Heart right ventricle (tissue), 16 donors: Measurements from ENCODE around the gene METTL6. TPM values are rescaled to one million over a fixed set of nuclear protein-coding genes. Genes with fewer than 3 reads are reported as not detected.
"Not testable (repeated sequence)": the region's sequence is repeated elsewhere in the genome, so short reads cannot be mapped to it uniquely, and the experiment has no call there.

ENCODE experiments used
- ATAC-seq, 8 donors: fragments of 200-7000 bp; cut with Tn5 transposase; one replicate each; pipeline ENCODE4 v1.9.1; 2020; ENCODE audit warnings: mild to moderate bottlenecking in 8 of 8, moderate library complexity in 8 of 8, moderate number of reproducible peaks in 1 of 8
- DNase-seq, 2 donors: peaks; one replicate each; pipeline ENCODE4 v3.0.0-alpha.2; 2020
- H3K27ac ChIP-seq, 10 donors: fragments of 200-600 bp; sonication (generic) in 2 of 10; one replicate each; pipeline versions ENCODE4 v1.5.0 to v1.8.0; 2020 to 2022; ENCODE audit warnings: mild to moderate bottlenecking in 3 of 10
- H3K27me3 ChIP-seq, 7 donors: fragments of 200-600 bp; one replicate each; pipeline ENCODE4 v1.8.0; 2021 to 2022; ENCODE audit warnings: mild to moderate bottlenecking in 2 of 7
- H3K36me3 ChIP-seq, 9 donors: fragments of 200-600 bp; sonication (generic) in 1 of 9; one replicate each; pipeline versions ENCODE4 v1.5.0 to v1.8.0; 2020 to 2022; ENCODE audit warnings: mild to moderate bottlenecking in 2 of 9
- H3K4me1 ChIP-seq, 9 donors: fragments of 200-600 bp; sonication (generic) in 1 of 9; one replicate each; pipeline versions ENCODE4 v1.5.0 to v1.8.0; 2020 to 2022; ENCODE audit warnings: mild to moderate bottlenecking in 4 of 9
- H3K4me3 ChIP-seq, 10 donors: fragments of 200-600 bp; sonication (generic) in 2 of 10; one replicate each; pipeline versions ENCODE4 v1.5.0 to v1.8.0; 2020 to 2022; ENCODE audit warnings: mild to moderate bottlenecking in 7 of 10, moderate library complexity in 2 of 10
- H3K9me3 ChIP-seq, 11 donors: fragments of 200-600 bp in 10 of 11; sonication (generic) in 2 of 11; one replicate each; pipeline versions ENCODE4 v1.5.0 to v1.8.0; 2013 to 2022; ENCODE audit warnings: mild to moderate bottlenecking in 2 of 11, control low read depth in 1 of 11, moderate library complexity in 1 of 11
- WGBS, 2 donors: extraction: QIAGEN DNeasy Blood & Tissue Kit; methylation state at CpG; one replicate each; pipeline ENCODE4 v1.1.7; 2013; ENCODE audit warnings: inconsistent platforms in 1 of 2; 5-methylcytosine and 5-hydroxymethylcytosine counted together
- intact Hi-C, 10 donors: fragments of 100-400 bp; cut with DNase I; formaldehyde crosslinking; loops; one replicate each; pipeline versions ENCODE4 v1.11.1 to v1.14.2; 2022
- polyA plus RNA-seq, 2 donors: library from polyadenylated mRNA; stranded (reverse); fragments of 200-250 nt; gene quantifications; one replicate each; pipeline ENCODE4 v1.2.3, GENCODE V29; 2013
- total RNA-seq, 10 donors: library from RNA; stranded (reverse); fragmentation: NEBNext Ultra II Directional in 3 of 10; extraction: Animal tissue kit (Norgen Biotek cat#: 25700) in 3 of 10; gene quantifications; one replicate each; pipeline versions ENCODE4 v1.2.1 to v1.2.4, GENCODE V29; 2021 to 2023
- TF ChIP-seq, protein P1 (sequence below), 9 donors: fragments of 200-600 bp; sonication (generic) in 2 of 9; IDR thresholded peaks; one replicate each; pipeline versions ENCODE4 v1.5.0 to v1.8.0; 2021 to 2022; ENCODE audit warnings: antibody characterized with exemption in 9 of 9, mild to moderate bottlenecking in 5 of 9, moderate library complexity in 1 of 9
- donor health status: Arrhythmogenic right ventricular cardiomyopathy.
- donor health status: ischemic (EF 13 %, LVEDD 7.1; RV severe dilation, severe dysfunction).
- donor health status: healthy with polysubstance abuse.
- donor health status: DM: no; HTN: yes; CAD: no.
- donor health status: DM: no; HTN: no; CAD: no.
- donor health status: ischemic (EF 25% LVEDD 6.9; RV normal size, moderate dysfunction).
- donor health status: ischemic (EF 25% LVEDD 5.7; RV mildly dilated, moderate dysfunction).
- donor health status: healthy.
- donor health status: DM: yes; HTN: yes; CAD: no.
- donor health status: Ischemic cardiomyopathy.
- donor health status: ischemic (EF 35%, LVEDD 5.7; RV mildly dilated, moderate dysfunction).
- donor health status: nonischemic (EF 11% LVEDD 7.7; RV severe dilation, severe dysfunction).
- donor health status: DM: yes; HTN: yes; CAD: no.
- donor health status: PGD.
- donor health status: ischemic (EF 29% LVEDD 5.4; RV normal size, mild dysfunction).
- donor health status: nonischemic (EF 23%, LVEDD 6.1; RV moderate dilation, normal function).

METTL6 gene
- total and polyA plus RNA-seq, 12 donors = 3.8 to 11.3 (median 9.4) TPM

GRCh38 chr3:15427981-15428380 is 637 bp upstream of the METTL6 start:
- Histone ChIP-seq H3K9me3 (no peaks in the 10 kb centered on the region), H3K4me3 (peak overlapping the region; percentile 75 to 100 (median 90)), H3K4me1 (peaks cover 5 to 63% (median 39%) of the 10 kb centered on the region in 9 donors), H3K36me3 (peaks cover 0 to 58% (median 28%) of the 10 kb centered on the region in 9 donors), H3K27ac (peak overlapping the region; percentile 21 to 96 (median 86)), H3K27me3 (no peaks in the 10 kb centered on the region)
- TF ChIP-seq, protein P1, sequence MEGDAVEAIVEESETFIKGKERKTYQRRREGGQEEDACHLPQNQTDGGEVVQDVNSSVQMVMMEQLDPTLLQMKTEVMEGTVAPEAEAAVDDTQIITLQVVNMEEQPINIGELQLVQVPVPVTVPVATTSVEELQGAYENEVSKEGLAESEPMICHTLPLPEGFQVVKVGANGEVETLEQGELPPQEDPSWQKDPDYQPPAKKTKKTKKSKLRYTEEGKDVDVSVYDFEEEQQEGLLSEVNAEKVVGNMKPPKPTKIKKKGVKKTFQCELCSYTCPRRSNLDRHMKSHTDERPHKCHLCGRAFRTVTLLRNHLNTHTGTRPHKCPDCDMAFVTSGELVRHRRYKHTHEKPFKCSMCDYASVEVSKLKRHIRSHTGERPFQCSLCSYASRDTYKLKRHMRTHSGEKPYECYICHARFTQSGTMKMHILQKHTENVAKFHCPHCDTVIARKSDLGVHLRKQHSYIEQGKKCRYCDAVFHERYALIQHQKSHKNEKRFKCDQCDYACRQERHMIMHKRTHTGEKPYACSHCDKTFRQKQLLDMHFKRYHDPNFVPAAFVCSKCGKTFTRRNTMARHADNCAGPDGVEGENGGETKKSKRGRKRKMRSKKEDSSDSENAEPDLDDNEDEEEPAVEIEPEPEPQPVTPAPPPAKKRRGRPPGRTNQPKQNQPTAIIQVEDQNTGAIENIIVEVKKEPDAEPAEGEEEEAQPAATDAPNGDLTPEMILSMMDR (IDR thresholded peaks at IDR 0.05) = no peak
- DNase-seq (no peak), ATAC-seq (peak in 5 of 8 donors; percentile 7 to 44 (median 23))
- intact Hi-C loops = loop anchor here in 6 of 10 donors (5.0 kb wide), 3 partner anchors 114 to 134 kb away; no protein-coding TSS in a partner anchor
- WGBS, 2 donors = 0 to 1% methylated on average over 11 of the region's 11 CpGs

- 42 to 47% methylated on average over 16 of the region's 16 CpGs for WGBS, 2 donors
- intact Hi-C loops = loop anchor here in 6 of 10 donors (5.0 kb wide), 3 partner anchors 116 to 136 kb away; no protein-coding TSS in a partner anchor
- DNase-seq = no peak
- no peak for ATAC-seq
- Histone ChIP-seq H3K36me3 (peaks cover 0 to 58% (median 24%) of the 10 kb centered on the region in 9 donors), H3K4me1 (peaks cover 5 to 58% (median 39%) of the 10 kb centered on the region in 9 donors), H3K4me3 (peak overlapping the region; percentile 75 to 100 (median 90)), H3K27ac (peak overlapping the region in 8 of 10 donors; percentile 66 to 96 (median 88)), H3K27me3 (no peaks in the 10 kb centered on the region), H3K9me3 (no peaks in the 10 kb centered on the region)
- TF ChIP-seq, protein P1 (IDR thresholded peaks at IDR 0.05) = no peak
Observed at GRCh38 chr3:15426579-15427118, 695 bp downstream of the METTL6 start.

GRCh38 chr3:15420871-15421270 is 6.5 kb downstream of the METTL6 start:
- WGBS, 2 donors = 74 to 75% methylated on average over 4 of the region's 4 CpGs
- no peaks in the 10 kb centered on the region for H3K9me3 ChIP-seq
- H3K4me3 ChIP-seq = no peak overlapping the region
- H3K27ac ChIP-seq = no peak overlapping the region
- TF ChIP-seq, protein P1 (IDR thresholded peaks at IDR 0.05) = no peak
- no peak for DNase-seq
- peaks cover 0 to 98% (median 14%) of the 10 kb centered on the region in 9 donors for H3K36me3 ChIP-seq
- intact Hi-C loops = no loop called here
- no peak for ATAC-seq
- peaks cover 0 to 13% (median 8%) of the 10 kb centered on the region in 9 donors for H3K4me1 ChIP-seq
- H3K27me3 ChIP-seq = no peaks in the 10 kb centered on the region

GRCh38 chr3:15410966-15411365 is 16.4 kb downstream of the METTL6 start:
- H3K27ac ChIP-seq, ATAC-seq, intact Hi-C loops, H3K9me3 ChIP-seq, DNase-seq, H3K27me3 ChIP-seq, H3K4me3 ChIP-seq: not testable (repeated sequence)
- 96% methylated on average over 7 of the region's 7 CpGs for WGBS, 2 donors
- Histone ChIP-seq H3K4me1 (peaks cover 0 to 13% (median 0%) of the 10 kb centered on the region in 9 donors), H3K36me3 (peaks cover 0 to 82% (median 27%) of the 10 kb centered on the region in 9 donors)

DNA sequence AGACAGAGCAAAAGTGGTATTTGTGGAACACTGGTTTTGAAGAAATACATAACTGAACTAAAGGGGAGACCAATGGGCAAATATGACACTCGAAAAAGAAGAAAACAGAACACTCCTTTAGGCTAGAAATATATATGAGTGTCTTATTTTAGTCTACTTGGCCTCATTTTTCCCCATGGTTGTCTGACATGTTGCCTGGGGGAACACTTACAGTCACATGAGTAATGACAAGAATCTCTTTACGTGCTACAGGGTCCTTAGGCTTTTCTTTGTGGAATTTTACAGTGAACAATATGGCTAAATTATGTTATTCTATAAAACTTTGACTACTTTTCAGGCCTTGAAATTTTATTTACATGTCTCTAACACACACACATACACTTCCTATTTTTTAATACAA is 17.6 kb downstream of the METTL6 start:
- ATAC-seq (no peak), DNase-seq (no peak)
- H3K4me3 ChIP-seq = no peak overlapping the region
- peak overlapping the region in 1 of 10 donors; percentile 20 for H3K27ac ChIP-seq
- WGBS, 2 donors = 95 to 100% methylated on average over 2 of the region's 2 CpGs
- H3K36me3 ChIP-seq = peaks cover 0 to 70% (median 19%) of the 10 kb centered on the region in 9 donors
- TF ChIP-seq, protein P1 (IDR thresholded peaks at IDR 0.05) = no peak
- peaks cover 0 to 18% (median 0%) of the 10 kb centered on the region in 9 donors for H3K4me1 ChIP-seq
- intact Hi-C loops = loop anchor here in 7 of 10 donors (5.0 to 10.0 kb wide), 4 partner anchors 142 to 295 kb away; partner anchors contain the start of gene CAPN7 (in 1 of the 7)
- H3K27me3 ChIP-seq = no peaks in the 10 kb centered on the region
- H3K9me3 ChIP-seq = no peaks in the 10 kb centered on the region
